GM21423 (cell line): ENCODE data around the gene CYB5RL.

ENCODE experiments used
- ATAC-seq: cut with Tn5 transposase; IDR thresholded peaks from one replicate; pipeline ENCODE4 v1.9.1; 2021; ENCODE audit warnings: mild to moderate bottlenecking, moderate library complexity; ENCODE audit not compliant: unreplicated experiment

The CYB5RL gene

DNA sequence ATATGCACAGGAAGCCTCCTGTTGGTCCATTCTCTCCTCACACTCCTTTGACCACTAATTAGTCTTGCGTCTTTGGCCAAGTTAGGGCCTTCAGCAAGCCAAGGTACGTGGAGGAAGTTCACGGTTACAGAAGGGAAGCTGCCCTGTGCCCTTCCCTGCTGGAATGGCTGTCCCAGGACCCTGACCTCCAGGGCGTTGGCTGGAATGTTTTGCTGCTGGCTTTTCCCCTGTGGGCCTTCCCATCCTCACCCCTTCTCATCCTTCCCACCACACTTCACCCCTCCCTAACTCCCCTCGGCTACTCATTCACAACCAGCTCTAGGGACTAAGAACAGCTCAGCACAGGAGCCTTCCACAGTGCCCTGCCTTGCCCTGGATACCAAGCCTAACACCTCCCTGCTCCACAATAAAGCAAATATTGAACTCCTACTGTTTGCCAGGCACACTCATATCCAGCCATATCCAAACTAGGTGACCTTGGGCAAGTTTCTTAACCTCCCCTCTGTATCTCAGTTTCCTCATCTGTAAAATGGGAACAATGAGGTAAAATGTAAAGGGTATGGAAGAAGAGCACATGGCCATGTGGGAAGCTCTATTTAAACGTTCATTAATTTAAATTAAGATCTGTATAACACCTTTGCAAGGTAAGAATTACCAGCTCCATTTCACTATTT, 38.2 kb downstream of the CYB5RL start:
- no peak for ATAC-seq

DNA sequence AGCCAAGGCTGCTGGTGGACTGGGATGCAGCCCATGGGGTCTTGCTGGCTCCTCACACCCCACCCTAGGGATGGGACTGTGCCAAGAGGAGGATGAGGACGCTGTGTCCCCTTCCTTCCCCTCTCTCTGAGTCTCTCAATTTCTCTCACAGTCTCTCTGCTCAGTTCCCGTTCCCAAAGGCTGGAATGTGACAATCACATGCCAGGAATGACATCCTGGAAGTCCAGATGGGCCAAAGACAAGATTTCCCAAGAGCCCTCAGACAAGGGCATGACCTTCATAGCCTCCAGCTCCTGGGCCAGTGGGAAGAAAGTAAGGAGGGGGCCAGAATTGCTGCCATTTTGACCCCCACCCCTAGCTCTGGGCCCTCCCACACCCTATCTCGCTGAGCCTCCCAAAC, 39.5 kb downstream of the CYB5RL start:
- no peak for ATAC-seq

DNA sequence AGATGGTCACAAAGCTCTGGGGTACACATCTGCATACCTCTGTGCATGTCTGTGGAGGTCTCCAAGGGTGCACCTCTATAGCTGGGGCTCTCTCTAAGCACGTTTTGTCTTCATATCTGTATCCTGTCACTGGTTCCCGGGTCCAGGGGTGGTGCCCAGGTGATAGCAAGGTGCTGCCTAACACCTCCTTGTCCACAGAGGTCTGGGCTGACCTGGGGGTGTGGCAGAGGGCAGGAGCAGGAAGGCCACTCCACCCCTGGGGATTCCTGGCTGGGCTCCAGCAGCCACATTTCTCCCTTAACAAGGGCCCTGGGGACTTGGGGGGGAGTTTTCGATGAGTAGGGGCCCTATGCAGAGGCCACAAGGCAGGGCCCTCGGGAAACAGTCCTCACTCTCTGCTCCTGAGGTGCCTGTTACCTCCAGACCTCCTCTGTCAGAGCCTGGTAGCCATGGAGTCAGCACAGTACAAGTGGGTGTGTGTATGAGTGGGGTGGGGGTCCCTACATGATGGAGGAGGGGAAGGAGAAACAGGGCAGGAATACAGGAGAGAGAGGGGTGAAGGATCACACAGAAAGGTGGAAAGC, 40.0 kb downstream of the CYB5RL start:
- no peak for ATAC-seq

DNA sequence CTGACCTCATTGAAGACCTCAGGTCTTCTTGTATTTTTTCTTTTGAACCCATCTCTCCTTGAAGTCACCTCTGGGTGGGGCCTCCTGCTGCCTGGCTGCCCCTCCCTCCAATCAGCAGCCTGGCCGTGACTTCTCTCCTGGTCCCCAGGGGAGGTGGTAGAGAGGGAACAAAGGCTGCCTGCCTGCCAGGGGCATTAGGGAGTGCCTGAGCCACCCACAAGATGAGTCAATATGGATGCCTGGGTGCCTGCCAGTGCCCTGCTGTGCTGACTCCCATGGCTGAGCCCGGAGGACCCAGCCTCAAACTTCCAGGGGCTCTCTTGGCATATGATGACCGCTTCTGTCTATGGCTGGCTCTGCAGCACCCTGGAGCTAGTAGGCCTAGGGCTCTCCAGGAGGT, 41.8 kb downstream of the CYB5RL start:
- no peak for ATAC-seq

DNA sequence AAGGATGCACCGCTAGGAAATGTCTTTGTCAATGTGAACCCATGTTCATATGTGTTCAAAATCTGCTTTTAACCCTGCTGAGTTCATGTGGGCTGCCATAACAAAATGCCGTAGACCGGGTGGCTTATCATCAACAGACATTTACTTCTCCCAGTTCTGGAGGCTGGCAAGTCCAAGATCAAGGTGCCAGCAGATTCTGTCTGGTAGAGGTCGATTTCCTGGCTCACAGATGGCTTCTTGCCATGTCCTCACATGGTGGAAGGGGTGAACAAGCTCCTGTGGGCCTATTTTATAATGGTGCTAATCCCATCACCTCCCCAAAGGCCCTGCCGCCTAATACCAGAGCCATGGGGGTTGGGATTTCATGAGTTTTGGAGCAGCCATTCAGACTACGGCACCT, 42.4 kb downstream of the CYB5RL start:
- no peak for ATAC-seq

DNA sequence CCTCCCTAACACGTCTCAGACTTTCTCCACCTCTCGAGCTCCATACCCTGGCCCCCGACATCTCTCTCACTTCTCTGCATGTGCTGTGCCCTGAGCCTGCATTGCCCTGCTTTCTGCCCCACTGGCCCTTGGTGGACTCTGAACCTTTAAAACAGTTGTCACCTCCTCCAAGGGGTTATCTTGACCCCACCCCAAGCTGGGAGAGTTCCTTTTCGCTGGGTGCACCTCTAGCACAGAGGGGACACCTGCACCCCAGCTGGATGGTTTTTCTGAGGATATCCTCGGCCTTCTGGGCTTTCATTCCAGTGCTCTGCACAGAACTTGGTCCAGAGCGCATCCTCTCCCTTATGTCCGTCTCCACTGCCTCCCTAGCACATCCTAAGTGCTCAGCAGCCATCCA, 42.8 kb downstream of the CYB5RL start:
- no peak for ATAC-seq

DNA sequence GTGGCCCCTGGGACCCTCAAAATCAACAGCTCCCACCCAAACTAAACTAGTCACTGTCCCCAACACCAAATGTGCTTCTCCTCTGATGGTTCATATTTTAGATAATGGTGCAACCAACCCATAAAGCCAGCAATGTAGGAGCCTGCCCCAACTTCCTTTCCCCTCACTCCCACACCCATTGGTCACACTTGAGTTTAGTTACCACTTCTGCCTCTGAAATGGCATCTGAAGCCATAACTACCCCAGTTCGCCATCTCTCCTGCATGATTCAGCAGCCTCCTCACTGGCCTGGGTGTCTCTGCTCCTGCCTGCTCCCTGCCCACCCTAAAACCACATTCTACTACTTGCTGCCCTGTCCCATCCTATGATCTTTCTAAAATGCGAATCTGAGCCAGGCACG, 43.6 kb downstream of the CYB5RL start:
- no peak for ATAC-seq

DNA sequence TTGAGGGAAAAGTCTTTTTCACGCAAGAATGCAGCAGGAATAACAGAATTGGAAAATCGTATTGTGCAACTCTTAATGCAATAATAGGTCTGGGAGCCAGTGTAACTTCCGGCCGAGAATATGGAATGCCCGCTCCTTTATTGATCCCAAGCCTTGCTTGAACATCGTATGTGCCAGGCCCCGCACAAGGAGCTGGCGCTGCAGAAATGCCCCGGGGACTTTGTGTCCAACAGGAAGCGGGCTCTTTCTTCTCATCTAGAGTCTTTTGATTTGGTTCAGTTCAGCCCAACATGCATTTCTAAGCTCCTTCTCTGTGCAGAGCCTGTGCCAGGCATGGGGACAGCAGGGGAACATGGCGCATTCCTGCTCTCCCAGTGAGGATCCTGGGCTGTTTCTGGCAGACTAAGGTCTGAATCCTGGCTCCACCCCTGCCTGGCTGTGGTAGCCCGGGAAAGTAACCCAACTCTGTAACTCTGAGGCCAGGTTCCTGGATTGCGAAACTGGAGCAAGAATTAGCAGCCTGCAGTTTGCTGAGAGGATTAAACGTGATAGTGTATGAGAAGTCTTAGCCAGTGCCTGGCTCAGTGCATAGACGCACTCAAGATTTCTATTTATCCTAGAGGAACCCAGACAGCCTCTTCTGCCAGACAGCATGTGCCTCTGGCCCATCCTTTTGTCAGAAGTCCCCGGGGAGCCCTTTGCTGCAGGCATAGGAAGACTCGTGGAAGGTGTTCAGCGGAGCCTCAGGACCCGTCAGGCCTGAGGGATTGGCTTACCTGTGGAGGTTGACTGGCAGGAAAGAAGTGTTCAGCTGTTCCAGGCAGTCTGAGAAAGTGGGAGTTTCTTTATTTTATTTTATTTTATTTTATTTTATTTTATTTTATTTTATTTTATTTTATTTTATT, 46.0 kb downstream of the CYB5RL start:
- no peak for ATAC-seq

DNA sequence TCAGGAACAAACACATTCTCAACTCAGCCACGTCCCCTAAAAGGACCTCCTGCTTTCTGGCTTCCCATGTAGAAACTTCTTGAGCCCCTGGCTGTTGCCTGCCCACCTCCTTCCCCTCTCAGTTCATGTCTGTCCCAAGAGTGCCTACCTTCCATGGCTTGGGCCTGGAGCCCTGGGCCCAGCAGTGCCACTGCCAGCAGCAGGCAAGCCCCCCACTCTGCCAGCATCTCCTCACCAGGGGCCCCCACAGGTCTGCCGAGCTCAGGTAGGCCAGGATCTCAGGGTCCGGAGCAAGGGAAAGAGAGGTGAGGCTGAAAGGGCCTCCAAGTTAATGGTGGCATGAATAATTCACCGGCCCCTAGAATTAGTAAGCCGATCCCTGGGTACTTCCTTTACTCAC, 47.1 kb downstream of the CYB5RL start, which contains the start of gene CDCP2:
Gene CDCP2 (minus strand): TSS at position 305 of the 400 bp plus-strand sequence. CDS start 78 bp downstream, at position 227.
- no peak for ATAC-seq

DNA sequence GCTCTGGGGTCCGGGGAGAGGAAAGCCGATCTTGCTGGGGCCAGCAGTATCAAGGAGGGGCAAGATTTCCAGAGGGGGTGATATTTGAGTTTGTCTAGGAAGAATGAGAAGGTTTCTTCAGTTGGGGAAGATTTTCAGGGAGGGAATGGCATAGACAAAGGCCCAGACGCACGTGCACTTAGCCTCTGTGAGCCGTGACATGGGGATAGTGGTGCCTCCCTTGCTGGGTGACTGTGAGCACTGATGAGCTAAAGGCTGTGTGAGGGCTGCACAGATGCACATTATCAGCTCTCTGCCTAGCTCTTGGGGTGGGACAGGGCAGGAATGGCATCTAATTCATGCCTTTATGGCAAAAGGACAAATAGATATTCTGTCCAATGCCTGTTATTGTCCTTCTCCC, 48.8 kb downstream of the CYB5RL start:
- no peak for ATAC-seq
